Islet precursor cell (in vitro differentiated cells): ENCODE measurements around the gene TENM3.

ENCODE experiments used
- DNase-seq: peaks from one replicate; pipeline ENCODE4 v3.0.0-alpha.2; 2018

Gene TENM3

GRCh38 chr4:182831376-182831775 is 588.2 kb downstream of the TENM3 start:
- no peak for DNase-seq

- no peak for DNase-seq
Observed at GRCh38 chr4:182832352-182833120, 589.3 kb downstream of the TENM3 start.

GRCh38 chr4:182835006-182835740 is 592.0 kb downstream of the TENM3 start:
- DNase-seq, result no peak

- no peak for DNase-seq
Observed at GRCh38 chr4:182837831-182838230, 594.6 kb downstream of the TENM3 start.

GRCh38 chr4:182838535-182838934 is 595.3 kb downstream of the TENM3 start:
- no peak for DNase-seq

- DNase-seq, result no peak
Observed at GRCh38 chr4:182839256-182839655, 596.1 kb downstream of the TENM3 start.

GRCh38 chr4:182840108-182840507 is 596.9 kb downstream of the TENM3 start:
- no peak for DNase-seq

- DNase-seq, result no peak
Observed at GRCh38 chr4:182842104-182842600, 599.0 kb downstream of the TENM3 start.

GRCh38 chr4:182842759-182843390 is 599.7 kb downstream of the TENM3 start:
- DNase-seq, result no peak

- DNase-seq, result no peak
Observed at GRCh38 chr4:182843808-182844325, 600.7 kb downstream of the TENM3 start.

GRCh38 chr4:182845618-182846017 is 602.4 kb downstream of the TENM3 start:
- DNase-seq, result no peak

GRCh38 chr4:182846036-182846435 is 602.8 kb downstream of the TENM3 start:
- no peak for DNase-seq

GRCh38 chr4:182847576-182848450 is 604.6 kb downstream of the TENM3 start:
- DNase-seq, result no peak

GRCh38 chr4:182848685-182849084 is 605.5 kb downstream of the TENM3 start:
- no peak for DNase-seq
